GM13976 (cell line): Measurements from ENCODE around the gene MSTO1.
"Not testable (repeated sequence)": the region's sequence is repeated elsewhere in the genome, so short reads cannot be mapped to it uniquely, and the experiment has no call there.

Experiments
- DNase-seq: peaks from one replicate; pipeline ENCODE4 v3.0.0; 2012; ENCODE audit warnings: low spot score
- CTCF ChIP-seq: IDR thresholded peaks from 2 replicates; pipeline ENCODE4 v1.5.1; 2012; ENCODE audit warnings: borderline replicate concordance, mild to moderate bottlenecking; ENCODE audit not compliant: insufficient read depth; ENCODE audit errors: extremely low read depth, missing control alignments, control extremely low read depth
- in situ Hi-C: fragments of 300-500 bp; cut with MboI; formaldehyde crosslinking; loops from one replicate; pipeline ENCODE4 v1.12.0; 2022; ENCODE audit warnings: low sequenced_read_pairs, mixed read lengths, inconsistent platforms; ENCODE audit not compliant: unreplicated experiment

The MSTO1 gene

DNA sequence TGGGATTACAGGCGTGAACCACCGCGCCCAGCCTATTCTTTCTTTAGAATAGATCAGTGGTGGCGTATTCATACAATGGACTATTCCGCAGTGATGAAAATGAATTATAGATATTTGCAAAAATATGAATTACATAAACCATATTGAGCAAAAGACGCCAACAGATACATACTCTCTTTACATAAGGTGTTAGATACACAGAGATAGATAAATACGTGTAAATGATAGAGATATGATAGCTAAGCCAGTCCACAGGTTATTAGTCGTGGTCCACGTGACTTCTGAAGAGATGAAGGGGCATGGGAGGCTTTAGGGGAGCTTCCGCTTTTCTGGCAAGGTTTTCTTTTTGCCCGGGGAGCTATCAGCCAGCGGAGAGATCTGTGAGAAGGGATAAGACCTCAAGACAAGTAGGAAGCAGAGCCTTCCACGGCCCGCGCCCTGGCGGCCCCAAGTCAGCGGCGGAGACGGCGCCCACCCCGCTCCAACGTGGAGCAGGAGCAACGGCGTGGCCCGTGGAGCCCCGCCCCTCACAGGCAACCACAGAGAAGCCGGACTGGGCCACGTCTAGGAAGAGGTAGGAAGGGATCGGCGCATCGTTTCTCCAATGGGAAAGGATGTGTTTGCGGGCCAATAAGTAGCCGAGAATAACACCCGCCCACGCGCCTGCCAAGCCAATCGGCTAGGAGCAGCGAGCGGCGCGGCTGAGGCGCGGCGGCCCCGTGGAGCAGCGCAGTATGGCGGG lies at the start of gene MSTO1:
MSTO1 (plus strand) TSS at position 704 of the 742 bp plus-strand sequence; CDS start at position 735, 31 bp downstream.
- DNase-seq: peak; percentile 94
- TF ChIP-seq CTCF: no peak
- in situ Hi-C loops: no loop called here

DNA sequence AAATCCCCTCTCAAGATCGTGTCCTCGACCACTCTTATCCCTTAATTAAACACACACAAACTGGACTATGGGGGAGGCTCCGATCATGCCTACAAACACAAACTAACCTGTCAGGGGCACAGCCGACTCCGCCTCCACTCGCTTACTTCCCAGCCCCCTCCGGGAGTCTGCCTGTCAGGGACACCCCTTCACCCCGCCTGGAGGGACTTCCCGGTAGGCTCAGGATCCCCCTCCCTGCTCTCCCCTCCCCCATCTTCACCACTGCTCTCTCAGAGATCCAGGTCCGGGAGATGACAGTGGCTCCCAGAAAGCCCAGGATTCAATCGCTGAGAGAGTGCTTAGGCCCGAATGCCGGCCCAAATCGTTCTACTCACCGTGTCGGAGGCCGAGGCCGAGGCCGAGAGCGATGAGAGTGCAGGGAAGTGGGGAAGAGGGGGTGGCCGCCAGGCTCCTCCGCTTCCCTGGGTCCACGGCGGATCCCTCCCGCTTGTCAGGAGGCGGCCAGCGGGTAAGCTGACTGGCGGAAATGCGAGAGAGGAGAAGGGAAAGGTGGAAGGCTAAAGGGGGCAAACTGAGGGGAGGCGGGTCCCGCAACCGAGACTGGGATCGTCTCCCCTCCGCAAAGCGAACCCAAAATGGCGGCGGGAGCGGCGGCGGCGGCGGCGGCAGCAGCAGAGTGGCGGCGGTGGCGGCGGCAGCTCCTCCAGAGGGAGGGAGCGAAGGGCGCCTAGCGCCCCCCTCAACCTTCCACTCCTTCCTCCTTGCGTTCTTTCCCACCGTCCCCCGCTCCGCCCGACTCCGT lies 48.0 kb upstream of the MSTO1 start:
- peak; percentile 62 for DNase-seq
- in situ Hi-C loops: not testable (repeated sequence)

GRCh38 chr1:155562581-155563376 lies 47.2 kb upstream of the MSTO1 start, which contains the start of gene ASH1L:
Gene ASH1L (minus strand): TSS chr1:155562803. CDS start chr1:155521519, 41,284 bp downstream.
- TF ChIP-seq CTCF: no peak
- in situ Hi-C loops: no loop called here
- peak; percentile 93 for DNase-seq

- in situ Hi-C loops, DNase-seq: not testable (repeated sequence)
Measured at GRCh38 chr1:155563377-155564022, 46.5 kb upstream of the MSTO1 start.

DNA sequence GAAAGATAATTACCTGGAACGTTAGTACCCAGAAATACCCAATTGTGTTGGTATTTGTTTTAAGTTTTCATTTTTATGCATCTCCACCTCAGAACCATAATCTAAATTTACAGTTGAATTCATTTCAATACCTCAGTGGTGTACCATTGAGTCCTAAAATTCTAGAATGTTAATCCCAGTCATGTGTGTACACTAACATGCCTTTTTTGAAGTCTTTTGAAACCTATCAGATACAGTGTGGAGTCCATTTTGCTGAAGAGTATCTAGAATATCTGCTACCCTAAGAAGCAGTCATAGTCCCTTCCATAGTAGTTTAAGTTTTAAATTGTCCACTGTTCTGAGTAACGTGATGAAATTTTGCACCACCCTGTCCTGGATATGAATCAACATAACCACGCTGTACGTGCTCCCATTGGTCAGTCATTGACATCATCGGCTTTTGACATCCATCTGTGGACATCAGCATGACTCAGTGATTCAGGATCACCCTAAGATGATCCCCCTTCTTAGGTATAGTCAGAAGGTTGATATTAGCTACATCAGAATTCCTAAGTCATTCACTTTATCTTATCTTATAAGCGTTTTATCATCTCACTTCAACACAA lies 39.9 kb upstream of the MSTO1 start:
- TF ChIP-seq CTCF: no peak
- no peak for DNase-seq
- in situ Hi-C loops: no loop called here

DNA sequence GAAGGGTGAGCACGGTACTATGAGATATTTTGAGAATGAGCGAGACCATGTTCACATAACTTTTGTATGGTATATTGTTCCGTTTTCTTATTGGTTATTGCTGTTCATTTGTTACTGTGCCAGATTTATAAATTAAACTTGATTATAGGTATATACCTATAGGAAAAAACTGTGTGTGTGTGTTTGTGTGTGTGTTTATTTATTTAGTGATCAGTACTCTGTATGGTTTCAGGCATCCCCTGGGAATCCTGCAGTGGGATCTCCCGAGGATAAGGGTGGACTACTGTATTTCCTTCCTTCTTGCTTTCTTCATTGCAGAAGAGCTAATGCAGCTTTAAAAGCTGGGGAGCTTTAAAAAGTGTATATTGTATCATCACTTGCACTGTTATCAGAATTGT lies 39.4 kb upstream of the MSTO1 start:
- in situ Hi-C loops: no loop called here
- no peak for TF ChIP-seq CTCF
- DNase-seq: no peak

DNA sequence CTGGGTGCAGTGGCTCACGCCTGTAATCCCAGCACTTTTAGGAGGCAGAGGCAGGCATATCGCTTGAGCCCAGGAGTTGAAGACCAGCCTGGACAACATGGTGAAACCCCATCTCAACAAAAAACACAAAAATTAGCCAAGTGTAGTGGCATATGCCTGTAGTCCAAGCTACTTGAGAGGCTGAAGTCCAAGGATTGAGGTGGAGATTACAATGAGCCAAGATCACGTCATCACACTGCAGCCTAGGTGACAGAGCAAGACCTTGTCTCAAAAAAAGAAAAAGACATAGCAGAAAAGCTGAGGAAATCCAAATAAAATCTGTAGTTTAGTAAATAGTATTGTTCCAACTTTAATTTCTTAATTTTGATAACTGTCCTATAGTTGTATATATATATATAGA lies 35.9 kb upstream of the MSTO1 start:
- in situ Hi-C loops: no loop called here
- no peak for TF ChIP-seq CTCF
- no peak for DNase-seq

GRCh38 chr1:155575608-155576007 lies 34.4 kb upstream of the MSTO1 start:
- not testable (repeated sequence) for DNase-seq
- in situ Hi-C loops: loop anchor here (25.0 kb wide), 1 partner anchor 238 kb away; no protein-coding TSS in a partner anchor

GRCh38 chr1:155583846-155584245 lies 26.2 kb upstream of the MSTO1 start:
- in situ Hi-C loops: loop anchor here (25.0 kb wide), 1 partner anchor 247 kb away; no protein-coding TSS in a partner anchor
- DNase-seq: not testable (repeated sequence)

GRCh38 chr1:155589282-155589681 lies 20.7 kb upstream of the MSTO1 start:
- in situ Hi-C loops: loop anchor here (25.0 kb wide), 1 partner anchor 252 kb away; no protein-coding TSS in a partner anchor
- not testable (repeated sequence) for DNase-seq
